HPDE6-E6E7 (cell line): ENCODE data around the gene NCS1.

Experiments
- DNase-seq: peaks from one replicate; pipeline ENCODE4 v3.0.0; 2011; ENCODE audit warnings: missing footprints; ENCODE audit errors: extremely low spot score

Gene NCS1

DNA sequence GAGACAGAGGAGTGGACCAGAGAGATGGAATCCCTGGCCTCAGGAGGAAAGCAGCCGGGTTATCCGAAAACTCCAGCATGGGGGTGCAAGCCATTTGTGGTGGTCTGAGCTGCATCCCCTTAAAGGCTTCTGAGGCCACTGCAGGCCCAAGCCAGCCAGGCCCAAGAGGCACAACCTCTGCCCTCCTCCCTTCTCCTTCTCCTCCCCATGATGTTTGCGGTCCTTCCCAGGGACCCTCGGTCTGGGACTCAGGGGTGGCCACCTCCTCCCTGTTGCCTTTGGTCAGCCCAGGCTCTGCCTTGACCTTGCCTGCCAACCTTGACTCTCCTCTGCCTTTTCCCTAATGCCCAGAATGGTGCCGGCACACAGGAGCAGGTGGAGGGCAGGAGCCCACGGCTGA is 4.6 kb downstream of the NCS1 start:
- DNase-seq, result no peak

DNA sequence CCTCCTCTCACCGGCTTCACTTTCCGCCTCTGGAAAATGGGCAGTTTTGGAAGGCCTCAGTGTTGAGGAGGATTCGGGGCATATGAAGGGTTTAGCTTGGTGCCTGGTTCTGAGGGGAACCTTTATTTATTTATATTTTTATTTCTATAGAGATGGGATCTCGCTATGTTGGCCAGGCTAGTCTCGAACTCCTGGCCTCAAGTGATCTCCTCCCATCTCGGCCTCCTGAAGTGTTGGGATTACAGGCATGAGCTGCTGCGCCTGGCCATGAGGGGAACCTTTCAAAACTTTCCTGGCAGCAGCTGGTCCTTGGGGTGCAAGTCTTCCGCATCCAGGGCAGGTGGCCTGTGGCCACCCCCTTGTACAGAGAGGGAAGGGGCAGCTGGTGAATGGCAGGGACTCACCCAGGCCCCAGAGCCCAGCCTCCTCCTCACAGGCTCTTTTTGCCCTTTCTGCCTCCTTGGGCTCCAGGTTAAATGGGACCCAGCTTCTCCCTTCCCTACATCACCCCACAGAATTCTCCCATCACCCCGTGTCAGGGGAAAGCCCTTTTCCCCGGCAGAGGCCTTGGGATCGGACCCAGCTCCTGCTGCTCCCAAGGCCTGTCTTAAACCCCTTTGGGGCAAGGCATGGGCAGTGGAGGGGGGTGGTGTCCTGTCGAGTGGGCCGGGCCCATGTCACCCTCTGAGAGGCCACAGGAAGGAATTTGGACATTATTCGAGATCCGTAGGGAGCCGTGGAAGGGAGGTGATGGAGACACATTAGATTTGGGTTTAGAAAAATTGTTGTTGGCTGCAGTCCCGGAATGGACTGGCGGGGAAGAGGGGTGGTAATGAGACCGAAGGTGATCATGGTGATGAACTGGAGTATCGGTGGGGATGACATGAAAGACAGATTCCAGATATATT is 5.9 kb downstream of the NCS1 start:
- DNase-seq, result no peak

DNA sequence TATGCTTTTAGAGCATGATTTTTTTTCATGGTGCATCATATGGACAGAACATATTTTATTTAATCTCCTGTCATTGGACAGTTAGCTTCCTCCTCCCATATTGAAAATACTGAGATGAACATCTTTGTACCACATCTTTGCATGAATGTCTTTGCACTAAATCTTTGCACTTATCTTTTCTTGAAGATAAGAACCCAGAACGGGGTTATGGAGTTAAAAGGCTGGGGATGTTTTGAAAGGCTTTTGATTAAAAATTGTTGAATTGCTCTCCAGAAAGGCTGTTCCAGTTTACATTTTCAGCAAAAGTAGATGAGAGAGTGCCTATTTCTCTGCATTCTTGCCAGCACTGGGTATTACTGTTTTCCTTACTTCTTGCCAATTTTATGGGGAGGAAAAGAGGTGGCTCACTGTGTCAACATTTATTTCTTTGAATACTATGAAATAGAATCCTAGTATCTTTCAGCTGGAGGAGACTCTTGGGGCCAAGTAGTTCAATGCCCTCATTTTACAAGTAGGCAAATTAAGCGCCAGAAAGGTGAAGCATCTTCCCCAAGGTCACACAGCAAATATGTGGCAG is 7.2 kb downstream of the NCS1 start:
- no peak for DNase-seq

DNA sequence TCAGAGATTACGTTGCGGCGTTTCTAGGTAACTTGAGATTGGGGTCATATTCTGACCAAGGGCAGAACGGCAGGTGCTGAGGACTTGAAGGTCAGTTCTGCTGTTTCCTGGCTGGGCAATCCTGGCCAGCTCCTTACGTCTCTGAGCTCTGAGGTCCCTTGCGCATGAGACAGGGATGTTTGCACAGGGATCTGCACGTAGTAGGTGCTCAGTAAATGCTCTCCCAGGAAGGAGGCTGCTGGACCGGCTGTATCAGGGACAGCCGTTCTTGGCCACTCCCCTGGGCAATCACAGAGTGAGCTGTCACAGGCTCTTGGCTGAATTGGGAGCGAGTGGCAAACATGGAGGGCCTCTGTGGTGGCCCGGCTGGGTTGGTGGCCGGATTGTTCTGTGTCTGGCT is 8.3 kb downstream of the NCS1 start:
- no peak for DNase-seq

DNA sequence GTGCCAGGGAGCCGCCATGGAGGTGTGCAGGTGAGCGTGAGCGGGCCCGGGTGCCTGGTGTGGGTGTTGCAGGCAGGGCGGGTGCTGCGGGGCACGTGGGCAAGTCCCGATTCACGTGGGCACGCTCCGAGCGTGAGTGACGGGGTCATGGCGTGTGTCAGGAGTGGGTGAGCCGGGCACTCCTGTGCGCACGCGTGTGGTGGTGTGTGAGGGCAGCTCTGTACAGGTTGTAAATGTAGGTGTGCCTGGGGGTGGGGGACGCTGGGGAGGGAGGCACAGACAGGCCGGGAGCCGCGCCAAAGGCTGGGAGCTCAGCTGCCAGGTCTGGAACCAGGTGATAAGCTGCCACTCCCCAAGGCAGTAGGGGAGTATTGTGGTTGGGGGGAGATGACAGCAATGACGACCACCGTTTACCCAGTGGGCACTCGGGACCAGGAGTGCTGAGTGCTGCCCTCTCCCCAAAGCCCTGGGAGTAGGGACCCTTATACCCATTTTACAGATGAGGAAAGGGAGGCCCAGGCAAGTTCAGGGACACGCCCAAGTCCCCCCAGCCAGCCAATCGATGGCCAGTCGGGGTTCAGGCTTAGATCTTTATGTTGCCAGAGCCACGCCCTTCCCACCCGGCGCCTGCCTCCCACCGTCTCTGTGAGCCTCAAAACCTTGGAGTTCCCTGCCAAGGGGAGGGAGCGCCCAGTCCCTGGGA is 9.6 kb downstream of the NCS1 start:
- DNase-seq, result no peak

DNA sequence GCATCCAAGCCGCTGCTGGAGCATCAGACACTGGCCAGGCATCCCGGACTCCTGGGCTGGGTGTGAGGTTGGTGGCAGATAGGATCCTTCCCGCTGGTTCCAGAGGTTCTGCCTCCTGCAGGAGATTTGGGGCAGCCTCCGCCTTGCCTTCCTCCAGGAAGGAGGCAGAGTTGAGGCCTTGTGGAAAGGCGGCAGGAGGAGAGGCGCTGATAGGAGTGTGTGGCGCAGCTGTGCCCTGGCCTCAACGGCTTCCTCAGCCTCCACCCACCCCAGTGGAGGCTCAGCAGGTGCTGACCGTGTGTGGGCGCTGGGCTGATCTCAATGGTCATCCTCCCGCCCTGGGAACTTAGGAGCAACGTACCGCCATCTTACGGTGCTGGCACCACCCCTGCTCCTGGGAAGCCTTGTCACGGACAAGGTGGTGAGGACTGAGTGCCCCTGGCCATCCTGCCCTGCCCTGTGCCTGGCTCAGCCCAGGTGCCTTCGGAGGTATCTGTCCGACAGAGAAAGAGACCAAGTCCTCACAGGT is 10.2 kb downstream of the NCS1 start:
- no peak for DNase-seq

DNA sequence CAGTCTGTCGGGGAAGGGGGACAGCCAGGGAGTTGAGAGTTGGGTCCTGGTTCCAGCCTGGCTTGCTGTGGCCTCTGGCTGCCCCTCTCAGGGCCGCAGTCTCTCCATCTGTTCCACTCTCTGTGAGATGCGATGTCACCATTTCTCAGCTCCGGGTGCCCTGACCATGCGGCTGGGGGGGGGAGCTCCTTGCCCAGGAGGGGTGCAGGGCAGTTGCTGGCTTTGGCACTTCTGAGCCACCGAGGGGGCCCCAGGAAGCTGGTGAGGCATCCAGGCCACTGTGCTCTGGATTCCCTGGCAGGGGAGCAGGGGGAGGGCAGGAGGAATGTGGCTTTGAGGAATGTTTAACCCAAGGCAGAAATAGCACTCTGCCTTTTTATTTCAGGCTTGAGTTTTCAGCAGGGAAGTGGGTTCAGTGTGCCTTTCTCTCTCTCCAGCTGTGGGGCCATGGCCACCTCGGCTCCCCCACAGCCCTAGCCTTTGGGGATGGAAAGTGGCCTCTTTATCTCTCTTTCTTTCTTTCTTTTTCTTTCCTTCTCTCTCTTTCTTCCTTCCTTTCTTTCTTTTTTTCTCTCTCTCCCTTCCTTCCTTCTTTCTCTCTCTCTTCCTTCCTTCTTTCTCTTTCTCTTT is 11.0 kb downstream of the NCS1 start:
- DNase-seq, result no peak

DNA sequence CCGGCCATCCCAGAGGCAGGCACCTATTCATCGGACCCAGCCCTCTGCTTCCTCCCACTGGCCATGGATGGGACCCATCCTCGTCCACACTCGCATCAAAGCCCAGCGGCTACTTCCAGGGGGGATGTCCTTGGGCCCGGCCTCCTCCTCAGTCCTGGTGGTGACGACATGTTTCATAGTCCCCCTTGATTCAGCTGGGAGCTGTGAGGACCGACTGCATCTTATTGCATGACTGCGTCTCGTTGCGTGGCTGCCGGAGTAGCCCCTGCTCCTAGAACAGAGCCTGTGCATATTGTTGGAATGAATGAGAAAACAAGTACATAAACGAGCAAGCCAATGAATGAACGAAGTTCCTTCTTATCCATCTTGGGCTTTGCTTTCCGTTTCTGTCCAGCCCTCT is 12.8 kb downstream of the NCS1 start:
- DNase-seq, result no peak

DNA sequence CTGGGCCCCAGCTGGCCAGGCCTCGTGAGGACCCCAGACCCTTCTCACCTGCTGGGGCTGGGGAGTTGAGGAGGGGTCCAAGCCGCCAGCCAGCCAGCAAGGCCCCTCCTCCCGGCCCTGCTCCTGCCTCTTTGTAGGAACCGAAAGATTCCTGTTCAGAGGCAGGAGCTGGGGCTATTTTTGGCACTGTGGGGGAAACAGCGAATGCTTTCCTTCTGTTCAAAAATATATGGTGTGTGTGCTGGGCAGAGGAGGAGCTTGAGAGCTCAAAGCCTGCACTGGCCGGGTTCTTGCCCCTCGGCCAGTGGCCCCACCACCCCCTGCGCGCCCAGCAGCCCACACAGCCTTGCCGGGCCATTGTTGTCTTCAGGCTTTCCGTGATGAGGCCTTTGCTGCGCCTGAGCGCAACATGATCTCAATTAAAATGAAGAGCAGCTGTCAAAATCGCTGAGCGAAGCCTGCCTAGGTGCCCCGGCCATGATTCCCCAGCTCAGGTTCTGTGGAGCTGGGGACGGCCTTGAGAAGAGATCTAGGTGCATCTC is 13.4 kb downstream of the NCS1 start:
- no peak for DNase-seq

DNA sequence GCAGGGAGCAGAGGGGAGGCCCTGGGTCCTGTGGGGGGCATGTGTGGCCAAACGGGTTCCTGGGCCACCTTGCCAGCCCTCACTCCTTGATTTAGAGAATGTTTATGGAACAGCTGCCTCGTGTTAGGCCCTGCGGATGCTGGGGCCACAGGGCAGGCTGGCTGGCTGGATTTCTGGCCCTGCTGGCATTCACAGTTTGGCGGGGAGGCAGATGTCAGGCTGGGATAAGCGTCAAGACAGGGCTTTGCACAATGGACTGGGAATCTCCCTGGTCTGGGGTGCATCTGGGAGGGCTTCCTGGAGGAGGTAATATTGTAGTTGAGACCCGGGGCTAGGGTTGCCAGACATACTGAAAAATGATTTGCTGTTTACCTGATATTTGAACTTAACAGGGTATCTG is 13.8 kb downstream of the NCS1 start:
- DNase-seq, result no peak

DNA sequence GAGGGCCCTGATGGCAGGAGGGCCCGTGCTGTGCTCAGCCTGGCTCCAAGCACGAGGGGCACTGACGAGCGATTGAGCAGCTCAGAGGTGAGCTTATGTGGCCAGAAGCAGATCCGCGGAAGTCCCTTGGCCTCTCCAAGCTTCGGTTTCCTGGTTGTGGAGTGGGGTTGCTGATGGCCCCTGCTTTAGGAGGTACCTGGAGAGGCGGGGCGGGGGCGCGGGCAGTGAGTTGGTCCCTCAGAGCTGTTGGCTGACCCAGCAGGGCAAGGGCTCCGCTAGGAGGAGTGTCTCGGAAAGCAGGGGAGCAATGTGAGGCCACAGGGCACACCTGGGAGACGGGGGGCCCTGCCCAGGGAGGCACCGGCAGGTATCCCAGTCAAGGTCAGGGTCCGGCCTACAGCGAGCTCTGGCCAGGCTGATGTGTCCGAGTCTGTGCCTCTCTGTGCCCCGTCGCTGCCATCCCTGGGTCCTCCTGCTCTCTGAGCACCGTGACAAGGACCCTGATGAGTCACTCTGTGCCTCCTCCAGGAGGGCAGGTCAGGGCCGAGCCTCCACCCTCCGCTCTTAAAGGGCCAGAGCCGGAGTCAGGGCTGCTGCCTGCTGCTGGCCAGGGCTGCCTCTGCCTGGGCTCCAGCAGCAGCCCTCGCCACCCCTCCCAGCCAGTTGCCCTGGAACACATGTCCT is 14.8 kb downstream of the NCS1 start:
- DNase-seq, result peak; percentile 93

DNA sequence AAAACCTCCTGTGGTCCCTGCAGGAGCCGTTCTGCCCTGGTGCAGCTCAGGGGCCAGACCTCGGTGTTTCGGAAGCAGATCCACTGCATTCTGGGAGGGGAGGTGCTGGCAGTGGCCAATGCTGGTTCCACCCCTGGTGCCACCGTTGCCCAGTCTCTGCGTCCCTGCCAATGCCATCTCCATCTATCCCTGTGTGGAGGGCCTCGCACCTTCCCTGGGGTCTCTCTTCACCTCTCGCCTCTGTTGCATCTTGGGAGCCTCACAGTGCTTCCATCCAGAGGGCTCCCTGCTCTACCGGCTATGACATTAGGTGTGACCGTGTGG is 15.3 kb downstream of the NCS1 start:
- no peak for DNase-seq

DNA sequence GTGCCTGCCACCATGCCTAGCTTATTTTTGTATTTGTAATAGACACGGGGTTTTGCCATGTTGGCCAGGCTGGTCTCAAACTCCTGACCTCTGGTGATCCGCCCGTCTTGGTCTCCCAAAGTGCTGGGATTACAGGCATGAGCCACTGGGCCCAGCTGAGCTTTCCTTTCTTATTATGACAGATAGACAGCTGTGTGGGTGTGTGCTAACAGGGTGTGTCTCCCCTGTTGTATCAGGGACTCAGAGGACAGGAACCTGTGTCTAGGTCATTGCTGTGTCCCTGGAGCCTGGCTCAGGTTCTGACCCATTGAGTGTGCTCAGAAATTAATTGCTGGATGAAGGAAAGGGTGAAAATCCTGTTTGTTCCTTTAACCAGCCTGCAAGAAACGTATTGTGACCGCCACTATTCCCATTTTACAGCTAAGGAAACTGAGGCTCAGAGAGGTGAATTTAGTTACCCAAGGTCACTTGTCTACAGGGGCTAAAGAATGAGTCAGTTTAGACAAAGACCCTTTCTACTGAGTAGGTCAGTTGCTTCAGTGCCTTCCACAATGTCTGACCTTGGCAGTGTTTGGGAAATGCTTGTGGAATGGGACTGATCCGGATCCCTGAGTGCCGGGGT is 16.8 kb downstream of the NCS1 start:
- no peak for DNase-seq

DNA sequence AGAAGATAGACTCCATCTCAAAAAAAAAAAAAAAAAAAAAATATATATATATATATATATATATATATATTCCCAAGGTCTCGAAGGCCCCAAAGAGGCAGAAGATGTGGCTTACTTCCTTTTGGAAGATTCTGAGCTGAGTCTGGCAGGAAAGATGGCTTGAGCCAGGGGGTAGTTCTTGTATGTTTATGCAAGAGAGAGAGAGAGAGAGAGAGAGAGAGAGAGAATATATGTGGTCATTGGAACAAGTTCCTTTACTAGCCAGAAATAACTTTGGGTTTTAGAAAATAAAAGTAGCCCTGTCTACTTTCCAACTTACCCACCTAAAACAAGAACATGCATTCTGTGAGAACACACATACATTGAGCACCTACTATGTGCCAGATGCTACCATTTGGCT is 17.6 kb downstream of the NCS1 start:
- no peak for DNase-seq

DNA sequence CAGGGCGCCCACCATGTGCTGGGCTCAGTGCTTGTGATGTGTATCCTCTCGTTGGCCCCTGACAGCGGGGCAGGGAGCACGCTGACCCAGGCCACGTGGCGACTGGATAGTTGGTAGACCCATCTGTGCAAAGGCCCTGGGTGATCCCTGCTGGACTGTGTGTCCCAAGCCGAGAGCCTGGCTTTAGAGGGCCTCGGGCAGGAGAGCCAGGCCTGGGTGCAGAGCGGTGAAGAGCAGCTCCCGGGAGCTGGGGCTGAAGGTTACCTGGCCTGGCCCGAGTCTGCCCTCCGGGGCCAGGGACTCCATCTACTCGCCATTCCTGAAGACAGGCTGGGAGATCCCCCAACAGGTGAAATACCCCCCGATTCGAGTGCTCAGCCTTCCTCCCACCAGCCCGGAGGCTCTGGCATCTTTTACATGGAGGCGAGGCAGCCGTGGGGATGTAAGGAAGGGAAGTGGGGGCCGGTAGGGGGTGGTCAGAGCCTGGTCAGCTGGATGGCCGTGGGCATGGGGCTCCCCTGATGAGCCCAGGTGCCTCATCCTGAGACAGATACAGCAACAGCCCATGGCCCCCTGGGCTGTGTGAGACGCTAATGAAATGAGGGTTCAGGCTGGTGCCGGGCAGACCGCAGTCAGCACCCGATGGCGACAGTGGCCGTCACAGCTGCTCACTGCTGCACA is 19.0 kb downstream of the NCS1 start:
- DNase-seq, result no peak

DNA sequence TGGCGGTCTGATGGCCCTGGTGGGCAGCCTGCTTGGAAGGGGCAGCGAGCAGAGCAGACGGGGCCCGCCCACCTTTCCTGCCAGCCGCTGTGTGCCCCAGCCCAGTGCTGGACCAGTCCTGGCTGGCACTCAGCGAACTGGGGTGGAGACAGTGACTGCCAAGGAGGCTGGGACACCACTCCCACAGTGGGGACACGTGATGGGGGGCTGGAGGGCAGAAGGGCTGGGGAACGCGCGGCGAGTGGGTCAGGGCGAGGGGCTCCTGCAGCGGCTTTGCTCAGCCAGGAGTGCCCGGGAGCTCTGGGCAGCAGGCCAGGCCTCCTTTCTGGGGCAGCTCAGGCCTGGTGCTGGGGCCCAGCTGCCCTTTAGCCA is 19.5 kb downstream of the NCS1 start:
- DNase-seq, result no peak

DNA sequence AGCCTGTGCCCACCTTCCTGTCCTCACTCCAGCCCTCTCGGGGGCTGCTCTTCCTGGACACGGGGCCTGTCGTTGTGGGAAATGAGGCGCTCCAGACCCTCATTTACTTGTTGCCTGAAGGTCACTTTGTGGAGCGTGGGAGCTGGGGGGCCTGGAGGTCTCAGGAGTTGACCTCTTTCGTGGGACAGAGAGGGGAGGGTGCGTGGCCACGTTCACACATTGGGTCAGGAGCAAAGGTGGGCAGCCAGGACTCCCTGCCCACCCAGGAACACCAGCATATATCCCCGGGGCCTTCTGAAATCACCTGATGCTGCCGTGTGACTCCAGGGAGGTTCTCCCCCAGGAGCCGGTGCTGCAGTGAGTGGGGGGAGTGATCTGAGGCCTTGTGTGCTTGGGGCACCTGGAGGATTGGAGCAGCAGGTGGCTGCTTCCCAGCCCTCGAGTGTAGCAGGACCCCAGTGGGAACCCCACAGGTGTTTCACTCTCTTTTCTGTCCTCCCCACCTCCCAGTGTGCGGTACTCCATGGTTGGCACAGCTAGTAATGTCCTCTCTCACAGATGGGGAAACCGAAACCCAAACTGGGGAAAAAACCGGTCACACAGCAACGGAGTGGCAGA is 20.3 kb downstream of the NCS1 start:
- DNase-seq, result no peak

DNA sequence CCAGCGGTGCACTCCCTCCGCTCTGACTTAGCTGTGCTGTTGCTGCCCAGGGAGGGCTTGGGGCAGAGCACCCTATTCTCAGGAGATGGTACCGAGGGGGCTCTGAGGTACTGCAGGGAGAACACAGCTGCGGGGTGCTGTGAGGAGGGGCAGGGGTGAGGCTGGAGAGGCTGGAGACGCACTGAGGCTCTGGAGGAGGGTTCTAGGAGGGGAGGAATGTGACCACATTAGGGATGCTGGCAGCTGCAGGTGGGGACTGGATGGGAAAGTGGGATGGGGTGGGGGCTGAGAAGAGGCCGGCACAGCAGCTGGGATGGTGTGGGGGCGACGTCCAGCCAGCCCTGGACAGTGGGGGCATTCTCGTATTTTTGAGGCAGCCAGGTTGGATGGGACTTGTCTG is 20.9 kb downstream of the NCS1 start:
- no peak for DNase-seq

DNA sequence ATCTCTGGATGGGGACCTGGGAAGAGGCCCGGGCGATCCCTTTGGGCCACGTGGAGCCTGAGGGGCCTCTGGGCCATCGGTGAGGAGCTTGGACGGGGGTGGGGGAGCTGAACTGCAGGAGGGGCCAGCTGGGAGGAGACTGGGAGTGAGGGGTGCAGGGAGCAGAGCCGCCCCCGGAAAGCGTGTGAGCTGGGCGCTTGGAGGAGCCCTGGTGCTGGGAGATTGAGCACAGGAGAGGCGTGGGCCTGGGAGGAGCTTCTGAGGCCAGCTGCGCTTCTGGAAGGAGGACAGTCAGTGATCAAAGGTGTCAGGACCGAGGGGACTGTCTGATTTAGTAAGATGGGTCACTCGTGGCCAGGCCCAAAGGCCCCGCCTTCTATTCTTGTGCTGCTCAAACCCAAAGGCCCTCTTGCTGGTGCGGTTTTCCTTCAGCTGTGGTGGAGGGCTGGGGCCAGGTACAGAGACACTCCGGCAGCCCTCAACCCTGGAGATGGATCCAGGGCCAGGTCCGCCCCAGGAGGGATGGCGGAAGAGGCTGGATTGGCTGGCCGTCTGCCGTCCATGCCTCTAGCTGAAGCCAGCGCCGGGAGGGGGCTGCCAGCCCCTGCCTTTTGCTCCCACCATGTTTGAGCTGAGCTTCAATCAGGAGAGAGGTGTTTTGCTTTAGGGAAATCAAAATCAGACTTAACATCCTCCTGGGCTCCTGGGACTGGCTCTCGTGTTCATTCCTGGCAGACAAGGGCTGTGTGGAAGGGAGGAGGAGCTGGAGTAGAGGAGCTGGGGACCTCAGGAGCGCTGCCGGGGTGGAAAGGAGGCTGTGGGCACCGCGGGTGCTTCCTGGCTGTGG is 21.6 kb downstream of the NCS1 start:
- DNase-seq, result no peak
